ENCODE measurements around the gene SLC25A6. TPM values are rescaled to one million over a fixed set of nuclear protein-coding genes. Genes with fewer than 3 reads are reported as not detected.

SLC25A6 gene
- total and polyA plus RNA-seq, 2 of the 13 experiments (the other 11 are each of a cell fraction or from before 2014, with no cell fraction given): 138 to 581 TPM

GRCh38 chrX:1391707-1392375, at the start of gene SLC25A6 (continued):
- TF ChIP-seq ZNF503 (CRISPR knock-in tag; IDR thresholded peaks at IDR 0.05) (peak; percentile 70; the same call in 1 of the 2 replicates), ZNF841 (CRISPR knock-in tag; IDR thresholded peaks at IDR 0.05; ENCODE audit: borderline replicate concordance) (no peak), MLXIP (CRISPR knock-in tag; IDR thresholded peaks at IDR 0.05; ENCODE audit: borderline replicate concordance) (peak; percentile 24; the same call in 1 of the 2 replicates), FOXP4 (CRISPR knock-in tag; IDR thresholded peaks at IDR 0.05) (no peak; the same call in 1 of the 2 replicates), SOX5 (CRISPR knock-in tag; IDR thresholded peaks at IDR 0.05; ENCODE audit: borderline replicate concordance) (peak; percentile 13; the same call in 1 of the 2 replicates), ZNF879 (CRISPR knock-in tag; IDR thresholded peaks at IDR 0.05) (0 out of 2 replicates have a peak, but pooled peaks have one; percentile 70), ZNF710 (CRISPR knock-in tag; IDR thresholded peaks at IDR 0.05; ENCODE audit: borderline replicate concordance) (peak; percentile 81; the same call in 1 of the 2 replicates), PRPF4 (IDR thresholded peaks at IDR 0.05; ENCODE audit: low read depth, low read length, poor library complexity, severe bottlenecking) (no peak), MIER3 (CRISPR knock-in tag; IDR thresholded peaks at IDR 0.05; ENCODE audit: borderline replicate concordance) (no peak), ZNF883 (CRISPR knock-in tag; IDR thresholded peaks at IDR 0.05; ENCODE audit: not compliant biosample characterization) (peak; percentile 60), ZNF83 (CRISPR knock-in tag; IDR thresholded peaks at IDR 0.05; ENCODE audit: borderline replicate concordance) (peak; percentile 97), ZNF3 (CRISPR knock-in tag; IDR thresholded peaks at IDR 0.05) (no peak), SUZ12 (IDR thresholded peaks at IDR 0.05; ENCODE audit: low read depth, low read length) (no peak; the same call in 1 of the 2 replicates)
